Trophoblast cell (in vitro differentiated cells and primary cell): ENCODE data around the gene PRKN.

Experiments used
- DNase-seq, 2 donors: peaks; one replicate each; pipeline ENCODE4 v3.0.0-alpha.2; 2016
- H2AFZ ChIP-seq: 2 replicates; pipeline ENCODE4 v1.6.1; 2013; ENCODE audit warnings: low read length, moderate library complexity, mild to moderate bottlenecking; ENCODE audit not compliant: insufficient read depth, poor library complexity
- H2AK5ac ChIP-seq: 2 replicates; pipeline ENCODE4 v1.6.1; 2013; ENCODE audit warnings: mild to moderate bottlenecking, low read length
- H2BK120ac ChIP-seq: 2 replicates; pipeline ENCODE4 v1.6.1; 2013; ENCODE audit warnings: low read length, mild to moderate bottlenecking, moderate library complexity; ENCODE audit not compliant: insufficient read depth, poor library complexity
- H2BK12ac ChIP-seq: 2 replicates; pipeline ENCODE4 v1.6.1; 2013; ENCODE audit warnings: mild to moderate bottlenecking, low read length, moderate library complexity
- H2BK5ac ChIP-seq: 2 replicates; pipeline ENCODE4 v1.6.1; 2013; ENCODE audit warnings: low read length, low read depth, moderate library complexity, mild to moderate bottlenecking; ENCODE audit not compliant: poor library complexity
- H3K14ac ChIP-seq: 2 replicates; pipeline ENCODE4 v1.6.1; 2013; ENCODE audit warnings: mild to moderate bottlenecking, low read length
- H3K18ac ChIP-seq: 2 replicates; pipeline ENCODE4 v1.6.1; 2013; ENCODE audit warnings: mild to moderate bottlenecking, low read length
- H3K23ac ChIP-seq: 2 replicates; pipeline ENCODE4 v1.6.1; 2013; ENCODE audit warnings: low read length
- H3K27ac ChIP-seq: 2 replicates; pipeline ENCODE4 v1.5.1; 2013; ENCODE audit warnings: low read depth, mild to moderate bottlenecking, inconsistent platforms, low read length, moderate library complexity
- H3K27me3 ChIP-seq: 2 replicates; pipeline ENCODE4 v1.6.1; 2013; ENCODE audit warnings: inconsistent platforms, mild to moderate bottlenecking, low read length, moderate library complexity; ENCODE audit not compliant: insufficient read depth
- H3K36me3 ChIP-seq, 2 experiments: 1 replicate in 1 of 2; 2 replicates in 1 of 2; pipeline ENCODE4 v1.6.1; 2013; ENCODE audit warnings: low read length in 2 of 2, mild to moderate bottlenecking in 2 of 2, moderate library complexity in 1 of 2; ENCODE audit not compliant: insufficient read depth in 2 of 2, control insufficient read depth in 1 of 2
- H3K4ac ChIP-seq: 2 replicates; pipeline ENCODE4 v1.6.1; 2013; ENCODE audit warnings: low read depth, mild to moderate bottlenecking, low read length, moderate library complexity
- H3K4me1 ChIP-seq, 2 experiments: 1 replicate in 1 of 2; 2 replicates in 1 of 2; pipeline ENCODE4 v1.6.1; 2013; ENCODE audit warnings: low read length in 2 of 2, mild to moderate bottlenecking in 2 of 2, moderate library complexity in 1 of 2; ENCODE audit not compliant: insufficient read depth in 2 of 2, control insufficient read depth in 1 of 2
- H3K4me2 ChIP-seq: 2 replicates; pipeline ENCODE4 v1.6.1; 2013; ENCODE audit warnings: inconsistent platforms, mild to moderate bottlenecking, low read length, moderate library complexity
- H3K4me3 ChIP-seq: 2 replicates; pipeline ENCODE4 v1.5.1; 2013; ENCODE audit warnings: mild to moderate bottlenecking, low read depth, low read length, inconsistent platforms
- H3K79me1 ChIP-seq: one replicate; pipeline ENCODE4 v1.6.1; 2013; ENCODE audit warnings: low read length
- H3K79me2 ChIP-seq: 2 replicates; pipeline ENCODE4 v1.6.1; 2013; ENCODE audit warnings: low read length, mild to moderate bottlenecking; ENCODE audit not compliant: control insufficient read depth, insufficient read depth, poor library complexity
- H3K9ac ChIP-seq: 2 replicates; pipeline ENCODE4 v1.6.1; 2013; ENCODE audit warnings: mild to moderate bottlenecking, low read length
- H3K9me3 ChIP-seq: 2 replicates; pipeline ENCODE4 v1.6.1; 2013; ENCODE audit warnings: low read depth, mild to moderate bottlenecking, control low read depth, inconsistent platforms, low read length; ENCODE audit not compliant: insufficient read depth
- H4K12ac ChIP-seq: 2 replicates; pipeline ENCODE4 v1.6.1; 2013; ENCODE audit warnings: low read depth, mild to moderate bottlenecking, low read length, moderate library complexity
- H4K8ac ChIP-seq: 2 replicates; pipeline ENCODE4 v1.6.1; 2013; ENCODE audit warnings: low read depth, mild to moderate bottlenecking, low read length, moderate library complexity
- H4K91ac ChIP-seq: one replicate; pipeline ENCODE4 v1.6.1; 2013; ENCODE audit warnings: low read depth, mild to moderate bottlenecking, low read length, moderate library complexity
- WGBS: extraction: QIAGEN DNeasy Blood & Tissue Kit; methylation state at CpG from one replicate; pipeline ENCODE4 v1.1.7; 2013; ENCODE audit warnings: missing lambda C conversion rate; ENCODE audit not compliant: insufficient read length, insufficient coverage; ENCODE audit errors: extremely low coverage; 5-methylcytosine and 5-hydroxymethylcytosine counted together

Gene PRKN

GRCh38 chr6:162363757-162364156, 363.8 kb downstream of the PRKN start:
- no peaks in the 10 kb centered on the region for H3K36me3 ChIP-seq
- H3K9ac ChIP-seq: no peak overlapping the region
- no peaks in the 10 kb centered on the region for H3K79me1 ChIP-seq
- no peak overlapping the region for H3K14ac ChIP-seq
- WGBS: no CpG with 5 or more reads among the region's 4 CpGs
- no peaks in the 10 kb centered on the region for H3K9me3 ChIP-seq
- H2BK5ac ChIP-seq: no peak overlapping the region
- H2AK5ac ChIP-seq: no peak overlapping the region
- DNase-seq: peak; percentile 38 to 52
- H2BK120ac ChIP-seq: no peak overlapping the region
- H3K4ac ChIP-seq: no peak overlapping the region
- H2AFZ ChIP-seq: no peak overlapping the region
- no peak overlapping the region for H3K4me2 ChIP-seq
- H3K4me3 ChIP-seq: no peak overlapping the region
- H3K79me2 ChIP-seq: no peaks in the 10 kb centered on the region
- no peak overlapping the region for H4K91ac ChIP-seq
- H2BK12ac ChIP-seq: no peak overlapping the region
- H3K23ac ChIP-seq: no peak overlapping the region
- no peak overlapping the region for H3K18ac ChIP-seq
- H4K8ac ChIP-seq: no peak overlapping the region
- no peak overlapping the region for H3K27ac ChIP-seq
- H3K4me1 ChIP-seq: no peaks in the 10 kb centered on the region
- no peaks in the 10 kb centered on the region for H3K27me3 ChIP-seq
- no peak overlapping the region for H4K12ac ChIP-seq

DNA sequence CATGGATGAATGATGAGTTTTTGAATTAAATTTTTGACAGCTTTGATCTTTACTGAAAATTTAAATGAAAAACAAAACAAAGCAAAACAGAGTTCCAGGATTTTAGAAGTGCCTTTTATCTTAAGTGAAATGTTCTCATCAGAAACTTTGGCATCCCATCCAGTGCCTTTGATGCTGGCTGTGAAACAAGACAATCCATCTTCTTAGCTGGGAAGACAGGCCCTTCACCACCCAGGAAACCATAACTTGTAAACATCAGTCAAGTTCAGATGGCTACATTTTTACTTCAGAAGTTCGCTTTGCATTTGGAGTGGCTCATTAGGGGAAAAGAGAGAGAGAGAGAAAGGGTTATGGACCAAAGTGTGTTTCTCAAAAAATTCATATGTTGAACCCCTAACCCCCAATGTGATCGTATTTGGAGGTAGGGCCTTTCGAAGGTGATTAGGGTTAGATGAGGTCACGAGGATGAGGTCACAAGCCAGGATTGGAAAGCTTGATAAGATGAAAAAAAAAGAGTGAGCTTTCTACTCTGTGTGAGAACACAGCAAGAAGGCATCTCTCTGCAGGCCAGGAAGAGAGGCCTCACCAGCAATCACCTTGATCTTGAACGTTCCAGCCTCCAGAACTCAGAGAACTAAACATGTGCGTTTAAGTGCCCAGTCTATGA, 366.5 kb downstream of the PRKN start:
- Histone ChIP-seq H3K9me3 (no peaks in the 10 kb centered on the region), H3K4me3 (no peak overlapping the region), H3K79me1 (no peaks in the 10 kb centered on the region), H3K79me2 (no peaks in the 10 kb centered on the region), H3K27me3 (no peaks in the 10 kb centered on the region), H3K4me1 (no peaks in the 10 kb centered on the region), H3K14ac (no peak overlapping the region), H3K4me2 (no peak overlapping the region), H3K36me3 (no peaks in the 10 kb centered on the region), H4K91ac (no peak overlapping the region), H2AK5ac (no peak overlapping the region), H3K23ac (no peak overlapping the region), H2BK120ac (no peak overlapping the region), H4K8ac (no peak overlapping the region), H3K27ac (no peak overlapping the region), H3K4ac (no peak overlapping the region), H3K18ac (no peak overlapping the region), H3K9ac (no peak overlapping the region), H4K12ac (no peak overlapping the region), H2AFZ (no peak overlapping the region), H2BK12ac (no peak overlapping the region), H2BK5ac (no peak overlapping the region)
- no peak for DNase-seq
- WGBS: no CpG with 5 or more reads among the region's 6 CpGs

GRCh38 chr6:162358625-162359024, 368.9 kb downstream of the PRKN start:
- DNase-seq: no peak
- Histone ChIP-seq H3K14ac (no peak overlapping the region), H3K4me2 (no peak overlapping the region), H3K36me3 (no peaks in the 10 kb centered on the region), H4K91ac (no peak overlapping the region), H3K79me1 (no peaks in the 10 kb centered on the region), H2BK12ac (no peak overlapping the region), H3K27ac (no peak overlapping the region), H2BK120ac (no peak overlapping the region), H3K79me2 (no peaks in the 10 kb centered on the region), H2AFZ (no peak overlapping the region), H3K23ac (no peak overlapping the region), H3K4me3 (no peak overlapping the region), H3K4ac (no peak overlapping the region), H2BK5ac (no peak overlapping the region), H2AK5ac (no peak overlapping the region), H3K9me3 (no peaks in the 10 kb centered on the region), H3K18ac (no peak overlapping the region), H3K4me1 (no peaks in the 10 kb centered on the region), H3K27me3 (no peaks in the 10 kb centered on the region), H4K8ac (no peak overlapping the region), H3K9ac (no peak overlapping the region), H4K12ac (no peak overlapping the region)
- WGBS: no CpG with 5 or more reads among the region's 4 CpGs

DNA sequence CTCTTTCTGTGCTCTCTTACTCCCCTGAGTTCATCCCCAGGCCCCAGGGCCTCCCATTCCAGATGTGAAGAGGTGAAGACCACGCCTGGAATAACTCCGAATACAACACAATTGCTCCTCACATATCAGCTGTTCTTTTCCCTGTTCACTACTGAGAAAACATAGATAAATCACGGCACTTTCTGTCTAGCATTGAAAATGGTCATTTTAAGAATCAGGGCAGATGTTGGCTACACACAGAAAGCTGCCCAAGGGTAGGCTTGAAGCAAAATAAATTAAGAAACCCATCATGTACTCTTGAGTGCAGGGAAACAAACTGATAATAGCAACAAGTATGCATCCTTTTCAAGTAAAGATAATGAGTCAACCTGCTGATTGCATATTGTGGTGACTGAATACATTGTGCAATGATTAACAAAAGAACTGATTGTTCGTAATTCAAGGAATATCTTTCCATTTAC, 382.5 kb downstream of the PRKN start:
- no peak overlapping the region for H2AK5ac ChIP-seq
- H3K18ac ChIP-seq: no peak overlapping the region
- no peak overlapping the region for H2BK12ac ChIP-seq
- H3K36me3 ChIP-seq: no peaks in the 10 kb centered on the region
- H3K9me3 ChIP-seq: no peaks in the 10 kb centered on the region
- no peaks in the 10 kb centered on the region for H3K27me3 ChIP-seq
- DNase-seq: peak; percentile 17 to 78
- no peak overlapping the region for H3K4me3 ChIP-seq
- H3K14ac ChIP-seq: no peak overlapping the region
- no peak overlapping the region for H3K4me2 ChIP-seq
- no peak overlapping the region for H2BK5ac ChIP-seq
- H3K9ac ChIP-seq: no peak overlapping the region
- H4K8ac ChIP-seq: no peak overlapping the region
- H2BK120ac ChIP-seq: no peak overlapping the region
- no peak overlapping the region for H3K27ac ChIP-seq
- no peaks in the 10 kb centered on the region for H3K4me1 ChIP-seq
- H4K12ac ChIP-seq: no peak overlapping the region
- H3K79me2 ChIP-seq: no peaks in the 10 kb centered on the region
- no peak overlapping the region for H3K23ac ChIP-seq
- H3K4ac ChIP-seq: no peak overlapping the region
- no peak overlapping the region for H4K91ac ChIP-seq
- no peak overlapping the region for H2AFZ ChIP-seq
- WGBS: no CpG with 5 or more reads among the region's 4 CpGs
- H3K79me1 ChIP-seq: no peaks in the 10 kb centered on the region
